Neural cell (in vitro differentiated cells): Measurements from ENCODE around the gene NHSL1.

Experiments
- RAD21 ChIP-seq: fragments of 450-650 bp; conservative IDR thresholded peaks from 2 replicates; pipeline ENCODE4 v1.6.1; 2014; ENCODE audit warnings: antibody characterized with exemption, mild to moderate bottlenecking, moderate library complexity
- TF ChIP-seq, protein P1 (sequence below): fragments of 450-650 bp; IDR thresholded peaks from 2 replicates; pipeline ENCODE4 v1.5.1; 2014; ENCODE audit warnings: antibody characterized with exemption, mild to moderate bottlenecking, moderate library complexity; ENCODE audit not compliant: poor library complexity, severe bottlenecking

DNA sequence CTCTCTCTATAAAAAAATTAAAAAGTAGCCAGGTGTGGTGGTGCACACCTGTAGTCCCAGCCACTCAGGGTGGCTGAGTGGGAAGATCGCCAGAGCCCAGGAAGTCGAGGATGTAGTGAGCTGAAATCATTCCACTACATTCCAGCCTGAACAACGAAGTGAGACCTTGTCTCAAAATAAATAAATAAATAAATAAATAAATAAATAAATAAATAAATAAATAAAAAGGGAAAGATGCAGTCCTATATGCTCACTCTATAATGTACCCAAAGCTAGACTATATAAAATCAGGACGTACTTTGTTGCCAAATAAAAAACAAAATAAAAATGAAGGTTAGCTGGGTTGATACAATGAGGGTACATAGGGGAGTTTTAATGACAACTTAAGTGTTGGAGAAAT, 26.1 kb upstream of the NHSL1 start:
- TF ChIP-seq RAD21 = no peak
- TF ChIP-seq, protein P1, sequence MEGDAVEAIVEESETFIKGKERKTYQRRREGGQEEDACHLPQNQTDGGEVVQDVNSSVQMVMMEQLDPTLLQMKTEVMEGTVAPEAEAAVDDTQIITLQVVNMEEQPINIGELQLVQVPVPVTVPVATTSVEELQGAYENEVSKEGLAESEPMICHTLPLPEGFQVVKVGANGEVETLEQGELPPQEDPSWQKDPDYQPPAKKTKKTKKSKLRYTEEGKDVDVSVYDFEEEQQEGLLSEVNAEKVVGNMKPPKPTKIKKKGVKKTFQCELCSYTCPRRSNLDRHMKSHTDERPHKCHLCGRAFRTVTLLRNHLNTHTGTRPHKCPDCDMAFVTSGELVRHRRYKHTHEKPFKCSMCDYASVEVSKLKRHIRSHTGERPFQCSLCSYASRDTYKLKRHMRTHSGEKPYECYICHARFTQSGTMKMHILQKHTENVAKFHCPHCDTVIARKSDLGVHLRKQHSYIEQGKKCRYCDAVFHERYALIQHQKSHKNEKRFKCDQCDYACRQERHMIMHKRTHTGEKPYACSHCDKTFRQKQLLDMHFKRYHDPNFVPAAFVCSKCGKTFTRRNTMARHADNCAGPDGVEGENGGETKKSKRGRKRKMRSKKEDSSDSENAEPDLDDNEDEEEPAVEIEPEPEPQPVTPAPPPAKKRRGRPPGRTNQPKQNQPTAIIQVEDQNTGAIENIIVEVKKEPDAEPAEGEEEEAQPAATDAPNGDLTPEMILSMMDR = no peak
